CD4-positive, CD25-positive, alpha-beta regulatory T cell (primary cell): ENCODE data around the gene BLID. TPM values are rescaled to one million over a fixed set of nuclear protein-coding genes. Genes with fewer than 3 reads are reported as not detected.

Source experiments
- ATAC-seq, 2 donors: fragments of 150-1000 bp; cut with Tn5 transposase; one replicate each; pipeline ENCODE4 v1.10.0; 2021; ENCODE audit warnings: low read depth in 2 of 2, moderate number of reproducible peaks in 2 of 2, moderate library complexity in 1 of 2
- DNase-seq, 3 donors: peaks; one replicate each; pipeline versions ENCODE4 v3.0.0 to v3.0.0-alpha.2; 2012 to 2022; ENCODE audit warnings: mixed read lengths in 1 of 3
- H3K27ac ChIP-seq: one replicate; pipeline ENCODE4 v1.7.0; 2013; ENCODE audit warnings: mild to moderate bottlenecking, low read length; ENCODE audit not compliant: insufficient read depth, poor library complexity, severe bottlenecking
- H3K27me3 ChIP-seq: one replicate; pipeline ENCODE4 v1.7.0; 2013; ENCODE audit warnings: low read length; ENCODE audit not compliant: control insufficient read depth, insufficient read depth
- H3K36me3 ChIP-seq: one replicate; pipeline ENCODE4 v1.7.0; 2013; ENCODE audit warnings: mild to moderate bottlenecking, low read length, moderate library complexity; ENCODE audit not compliant: control insufficient read depth, insufficient read depth
- H3K4me1 ChIP-seq: 2 replicates; pipeline ENCODE4 v1.7.0; 2013; ENCODE audit warnings: mild to moderate bottlenecking, low read length; ENCODE audit not compliant: insufficient read depth, control insufficient read depth, poor library complexity, severe bottlenecking
- H3K4me3 ChIP-seq: one replicate; pipeline ENCODE4 v1.7.0; 2013; ENCODE audit warnings: low read depth, mild to moderate bottlenecking, low read length, moderate library complexity
- H3K9me3 ChIP-seq, 2 experiments: 1 replicate in 1 of 2; 2 replicates in 1 of 2; pipeline ENCODE4 v1.7.0; 2013; ENCODE audit warnings: low read length in 2 of 2, mild to moderate bottlenecking in 1 of 2, moderate library complexity in 1 of 2; ENCODE audit not compliant: control insufficient read depth in 2 of 2
- H3K27ac Mint-ChIP-seq, 3 donors: one replicate each; pipeline ENCODE4 v1.8.0; 2020 to 2022; ENCODE audit warnings: mild to moderate bottlenecking in 3 of 3, mixed read lengths in 3 of 3, moderate library complexity in 2 of 3
- H3K27me3 Mint-ChIP-seq: one replicate; pipeline ENCODE4 v1.8.0; 2022; ENCODE audit warnings: mild to moderate bottlenecking, mixed read lengths
- H3K36me3 Mint-ChIP-seq: one replicate; pipeline ENCODE4 v1.8.0; 2020; ENCODE audit warnings: mixed read lengths
- H3K4me1 Mint-ChIP-seq, 4 donors: one replicate each; pipeline ENCODE4 v1.8.0; 2020 to 2022; ENCODE audit warnings: mixed read lengths in 4 of 4, mild to moderate bottlenecking in 1 of 4
- H3K4me3 Mint-ChIP-seq, 4 donors: one replicate each; pipeline ENCODE4 v1.8.0; 2020 to 2022; ENCODE audit warnings: mild to moderate bottlenecking in 4 of 4, mixed read lengths in 4 of 4, moderate library complexity in 3 of 4
- H3K9me3 Mint-ChIP-seq, 7 donors: one replicate each; pipeline ENCODE4 v1.8.0; 2020 to 2022; ENCODE audit warnings: mixed read lengths in 7 of 7, mild to moderate bottlenecking in 3 of 7, moderate library complexity in 2 of 7
- polyA plus RNA-seq, 4 donors: library from polyadenylated mRNA; unstranded; fragments of 300-500 nt; fragmentation: Illumina TruSeq; gene quantifications; one replicate each; pipeline ENCODE4 v1.2.3, GENCODE V29; 2021
- total RNA-seq: library from RNA; stranded (reverse); gene quantifications from one replicate; pipeline ENCODE4 v1.2.3, GENCODE V29; 2022

Gene BLID
- total RNA-seq (not detected), polyA plus RNA-seq (not detected)

DNA sequence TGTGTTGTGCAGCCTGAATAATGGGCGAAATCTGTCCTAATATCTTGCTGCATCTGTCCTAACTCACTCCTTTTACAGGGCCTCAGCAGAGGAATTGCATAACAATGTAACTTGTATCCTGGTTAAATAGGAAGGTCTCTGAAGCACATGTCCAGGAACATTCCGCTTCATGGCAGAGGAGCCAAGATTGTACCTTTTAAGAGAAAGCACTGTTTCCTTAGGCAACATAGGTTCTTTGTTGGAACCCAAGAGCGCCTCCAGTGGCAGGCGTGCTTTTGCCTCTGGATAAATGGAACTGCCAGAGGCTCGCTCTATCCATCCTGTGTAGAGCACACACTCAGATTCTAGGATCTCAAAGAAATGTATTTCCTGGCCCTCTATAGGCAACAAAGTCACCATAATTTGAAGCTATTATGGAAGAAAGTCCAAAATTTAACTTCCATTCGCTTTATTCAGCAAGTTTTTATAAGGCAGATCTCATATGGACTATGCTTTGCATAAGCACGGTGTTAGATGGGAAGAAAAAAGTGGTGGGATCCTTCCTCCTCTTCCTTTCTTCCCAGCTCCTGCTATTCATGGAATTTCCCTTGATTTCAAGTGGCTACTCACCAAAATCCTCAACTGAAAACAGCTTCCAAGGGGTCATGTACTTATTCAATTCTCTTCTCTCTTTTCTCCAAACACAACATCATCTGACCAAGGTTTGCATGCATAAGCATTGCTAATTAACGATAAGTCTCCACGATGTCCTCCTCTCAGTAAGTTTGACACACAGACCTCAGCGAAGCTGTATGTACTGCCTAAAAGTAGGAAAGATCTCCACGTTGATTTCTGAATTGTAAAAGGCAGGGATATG is at the start of gene BLID:
TSS of gene BLID (minus strand) at position 692 of the 856 bp plus-strand sequence. CDS start at position 399, 293 bp downstream.
- no peak within 1 kb of the TSS for H3K4me3 ChIP-seq
- H3K36me3 Mint-ChIP-seq, result no peaks in the 10 kb centered on the region
- H3K27me3 ChIP-seq, result no peaks in the 10 kb centered on the region
- no peaks in the 10 kb centered on the region for H3K9me3 Mint-ChIP-seq
- no peaks in the 10 kb centered on the region for H3K4me1 ChIP-seq
- no peak within 1 kb of the TSS for H3K4me3 Mint-ChIP-seq
- no peaks in the 10 kb centered on the region for H3K4me1 Mint-ChIP-seq
- DNase-seq (no peak), ATAC-seq (no peak)
- no peaks in the 10 kb centered on the region for H3K9me3 ChIP-seq
- H3K36me3 ChIP-seq, result no peaks in the 10 kb centered on the region
- no peak within 1 kb of the TSS for H3K27ac ChIP-seq
- H3K27me3 Mint-ChIP-seq, result no peaks in the 10 kb centered on the region
- H3K27ac Mint-ChIP-seq, result no peak within 1 kb of the TSS

DNA sequence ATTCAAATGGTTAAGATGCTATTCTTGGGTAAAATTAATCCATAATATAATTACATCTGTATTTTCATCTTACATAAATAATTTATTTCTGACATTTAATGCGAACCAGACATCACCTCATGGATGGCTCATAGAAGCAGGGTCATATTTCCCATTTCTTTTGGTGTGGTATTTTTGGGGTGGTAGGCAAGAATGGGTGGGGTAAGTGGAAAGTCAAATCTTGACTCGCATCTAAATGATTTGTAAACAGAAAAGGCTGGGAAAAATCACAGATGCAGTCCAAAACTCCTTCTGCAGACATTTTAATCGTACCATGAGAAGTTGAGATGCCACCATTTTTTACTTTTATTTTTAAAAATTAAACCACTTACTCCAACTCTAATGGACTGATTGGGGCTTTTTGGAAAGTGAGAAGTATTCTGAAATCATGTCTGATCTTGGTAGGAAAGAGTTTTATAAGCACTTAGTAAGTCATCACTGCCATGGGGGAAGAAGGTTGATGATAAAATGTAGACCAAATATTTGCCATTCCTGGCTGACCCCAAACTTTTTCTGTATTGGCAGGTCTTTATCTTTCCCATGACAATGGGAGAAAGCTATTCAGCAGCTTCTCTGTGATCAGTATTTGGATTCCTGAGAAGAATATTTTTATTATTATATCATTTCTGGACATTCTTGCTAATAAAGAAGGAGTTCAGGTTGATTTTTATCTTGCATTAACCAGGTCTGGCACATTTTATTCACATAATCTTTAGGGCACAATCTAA is 47.2 kb upstream of the BLID start:
- ATAC-seq (no peak), DNase-seq (no peak)
- Histone ChIP-seq H3K9me3 (no peaks in the 10 kb centered on the region), H3K4me3 (no peak overlapping the region), H3K27ac (no peak overlapping the region), H3K27me3 (peaks cover 4% of the 10 kb centered on the region), H3K4me1 (no peaks in the 10 kb centered on the region), H3K36me3 (no peaks in the 10 kb centered on the region)
- H3K4me1 Mint-ChIP-seq, result no peaks in the 10 kb centered on the region
- H3K27me3 Mint-ChIP-seq, result peaks cover 11% of the 10 kb centered on the region
- no peak overlapping the region for H3K4me3 Mint-ChIP-seq
- H3K36me3 Mint-ChIP-seq, result no peaks in the 10 kb centered on the region
- peaks cover 0 to 1% (median 0%) of the 10 kb centered on the region in 7 donors for H3K9me3 Mint-ChIP-seq
- H3K27ac Mint-ChIP-seq, result no peak overlapping the region

DNA sequence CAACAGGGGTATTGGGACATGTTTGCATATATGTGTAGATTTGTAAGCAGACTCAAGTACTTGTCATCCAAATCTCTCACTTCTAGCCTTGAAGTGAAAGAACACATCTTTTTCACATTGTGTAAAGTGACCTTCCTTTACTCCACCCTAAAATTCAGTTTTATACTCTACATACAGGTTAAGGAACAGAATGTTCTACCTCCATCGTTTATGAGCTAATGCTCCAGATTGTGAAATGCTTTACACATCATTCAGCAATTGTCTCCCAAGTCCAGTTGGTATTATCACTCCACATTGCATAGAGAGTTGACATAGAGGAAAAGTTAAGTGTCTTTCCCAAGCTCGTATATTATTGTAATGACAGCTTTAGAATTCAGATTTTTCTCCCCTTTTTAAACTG is 46.1 kb upstream of the BLID start:
- Histone ChIP-seq H3K27me3 (peaks cover 4% of the 10 kb centered on the region), H3K4me3 (no peak overlapping the region), H3K4me1 (no peaks in the 10 kb centered on the region), H3K9me3 (no peaks in the 10 kb centered on the region), H3K36me3 (no peaks in the 10 kb centered on the region), H3K27ac (no peak overlapping the region)
- no peak for ATAC-seq
- no peak overlapping the region for H3K27ac Mint-ChIP-seq
- H3K27me3 Mint-ChIP-seq, result peaks cover 16% of the 10 kb centered on the region
- H3K4me3 Mint-ChIP-seq, result no peak overlapping the region
- peaks cover 0 to 11% (median 6%) of the 10 kb centered on the region in 4 donors for H3K4me1 Mint-ChIP-seq
- H3K36me3 Mint-ChIP-seq, result no peaks in the 10 kb centered on the region
- H3K9me3 Mint-ChIP-seq, result peaks cover 0 to 1% (median 0%) of the 10 kb centered on the region in 7 donors
- no peak for DNase-seq

DNA sequence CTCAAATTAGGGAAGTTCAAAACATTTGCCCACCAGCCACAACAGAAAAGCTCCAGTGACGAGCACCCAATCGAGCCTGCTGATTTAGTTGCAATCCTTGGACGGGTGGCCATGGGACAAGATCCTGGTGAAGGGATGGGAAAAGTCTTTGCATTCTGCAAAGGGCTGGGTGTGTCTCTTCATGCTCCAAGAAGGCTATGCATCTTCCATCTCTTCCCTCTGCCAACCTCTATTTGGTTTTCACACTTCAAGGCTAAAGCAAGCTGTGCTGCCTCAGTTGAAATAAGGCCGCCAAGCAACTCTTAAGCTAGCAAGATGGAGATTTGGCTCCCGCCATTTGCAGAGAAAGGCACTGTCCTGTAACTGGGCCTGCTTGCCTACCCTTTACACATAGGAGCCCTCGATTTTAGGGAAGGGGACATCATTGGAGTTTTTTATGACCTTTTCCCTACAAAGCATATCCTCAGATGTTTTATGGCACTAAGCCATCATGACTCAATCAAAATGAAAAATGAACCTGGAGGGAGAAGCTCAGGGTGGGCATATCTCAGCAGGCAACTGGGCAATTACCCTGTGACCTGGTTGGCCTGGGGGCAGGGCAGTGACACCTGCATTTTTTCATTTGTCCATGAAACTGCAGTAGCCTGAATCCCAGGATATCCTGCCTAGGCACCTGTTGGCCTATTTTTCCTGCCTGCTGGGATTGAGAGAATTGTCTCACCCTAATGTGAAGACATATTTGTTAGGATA is 45.0 kb upstream of the BLID start:
- Mint-ChIP-seq H3K36me3 (no peaks in the 10 kb centered on the region), H3K4me1 (peaks cover 0 to 18% (median 9%) of the 10 kb centered on the region in 4 donors), H3K9me3 (peaks cover 0 to 1% (median 0%) of the 10 kb centered on the region in 7 donors), H3K27me3 (peaks cover 16% of the 10 kb centered on the region), H3K4me3 (no peak overlapping the region), H3K27ac (no peak overlapping the region)
- no peak overlapping the region for H3K4me3 ChIP-seq
- H3K9me3 ChIP-seq, result no peaks in the 10 kb centered on the region
- ATAC-seq (no peak), DNase-seq (no peak)
- no peaks in the 10 kb centered on the region for H3K4me1 ChIP-seq
- H3K36me3 ChIP-seq, result no peaks in the 10 kb centered on the region
- no peak overlapping the region for H3K27ac ChIP-seq
- peaks cover 4% of the 10 kb centered on the region for H3K27me3 ChIP-seq

GRCh38 chr11:122159861-122160260 is 43.8 kb upstream of the BLID start:
- Mint-ChIP-seq H3K4me1 (peaks cover 0 to 18% (median 9%) of the 10 kb centered on the region in 4 donors), H3K9me3 (peaks cover 0 to 1% (median 0%) of the 10 kb centered on the region in 7 donors), H3K36me3 (no peaks in the 10 kb centered on the region), H3K27me3 (peaks cover 11% of the 10 kb centered on the region), H3K4me3 (no peak overlapping the region), H3K27ac (no peak overlapping the region)
- H3K27ac ChIP-seq, result no peak overlapping the region
- DNase-seq (no peak), ATAC-seq (no peak)
- H3K4me1 ChIP-seq, result no peaks in the 10 kb centered on the region
- H3K36me3 ChIP-seq, result no peaks in the 10 kb centered on the region
- no peak overlapping the region for H3K4me3 ChIP-seq
- peaks cover 4% of the 10 kb centered on the region for H3K27me3 ChIP-seq
- no peaks in the 10 kb centered on the region for H3K9me3 ChIP-seq

DNA sequence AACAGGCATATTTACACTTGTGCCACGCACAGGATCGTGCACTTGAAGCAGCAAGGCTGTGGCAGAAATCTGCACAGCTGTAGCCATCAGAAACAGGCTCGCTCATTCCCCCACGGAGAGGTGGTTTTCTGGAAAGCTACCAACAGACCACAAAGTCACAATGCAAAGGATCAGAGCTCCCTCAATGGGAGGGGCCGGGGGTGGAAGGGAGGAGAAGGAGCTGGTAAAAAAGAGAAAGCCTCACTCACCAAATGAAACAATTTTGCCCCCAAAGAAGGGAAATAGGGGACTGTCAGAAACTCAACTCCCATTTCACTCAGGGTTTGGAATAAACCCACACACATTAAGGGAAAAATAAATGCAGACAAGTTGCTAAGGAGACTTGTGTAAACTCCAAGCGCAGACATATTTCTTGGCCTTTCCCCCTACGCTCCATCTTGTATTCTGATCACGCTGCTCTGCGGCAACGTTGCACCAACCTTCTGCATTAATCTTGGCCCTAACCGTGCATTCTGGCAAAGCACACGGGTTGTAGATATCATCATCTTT is 43.2 kb upstream of the BLID start:
- Histone ChIP-seq H3K9me3 (no peaks in the 10 kb centered on the region), H3K4me3 (no peak overlapping the region), H3K27me3 (peaks cover 4% of the 10 kb centered on the region), H3K36me3 (no peaks in the 10 kb centered on the region), H3K4me1 (no peaks in the 10 kb centered on the region), H3K27ac (no peak overlapping the region)
- H3K27me3 Mint-ChIP-seq, result peaks cover 15% of the 10 kb centered on the region
- H3K4me1 Mint-ChIP-seq, result peaks cover 0 to 18% (median 9%) of the 10 kb centered on the region in 4 donors
- H3K4me3 Mint-ChIP-seq, result no peak overlapping the region
- H3K36me3 Mint-ChIP-seq, result no peaks in the 10 kb centered on the region
- H3K9me3 Mint-ChIP-seq, result peaks cover 0 to 1% (median 0%) of the 10 kb centered on the region in 7 donors
- DNase-seq (no peak), ATAC-seq (no peak)
- H3K27ac Mint-ChIP-seq, result no peak overlapping the region

DNA sequence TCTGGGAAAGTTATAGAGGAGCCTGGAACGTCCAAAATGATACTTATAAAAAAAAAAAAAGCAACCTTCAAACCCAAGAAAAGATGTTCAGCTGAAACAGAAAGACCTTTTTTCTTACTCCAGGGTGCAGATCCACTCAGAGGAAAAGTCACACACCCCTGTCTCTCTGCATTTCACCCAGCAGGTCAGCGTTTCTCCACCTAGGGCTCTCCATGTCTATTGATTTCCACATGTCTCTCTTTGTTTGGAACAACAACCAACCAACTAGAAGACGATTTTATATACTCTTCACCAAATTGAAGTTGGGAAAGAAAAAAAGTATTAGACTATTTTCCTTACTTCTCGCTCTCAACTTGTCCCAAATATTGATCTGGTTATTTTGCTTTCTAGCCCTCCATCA is 42.2 kb upstream of the BLID start:
- Mint-ChIP-seq H3K4me1 (peaks cover 0 to 18% (median 9%) of the 10 kb centered on the region in 4 donors), H3K9me3 (peaks cover 0 to 1% (median 0%) of the 10 kb centered on the region in 7 donors), H3K27ac (no peak overlapping the region), H3K4me3 (no peak overlapping the region), H3K36me3 (no peaks in the 10 kb centered on the region), H3K27me3 (peaks cover 15% of the 10 kb centered on the region)
- ATAC-seq, result no peak
- no peak overlapping the region for H3K27ac ChIP-seq
- no peaks in the 10 kb centered on the region for H3K36me3 ChIP-seq
- no peak for DNase-seq
- peaks cover 4% of the 10 kb centered on the region for H3K27me3 ChIP-seq
- H3K9me3 ChIP-seq, result no peaks in the 10 kb centered on the region
- H3K4me1 ChIP-seq, result no peaks in the 10 kb centered on the region
- H3K4me3 ChIP-seq, result no peak overlapping the region
